Measurements from ENCODE around the gene TIMP2. TPM values are rescaled to one million over a fixed set of nuclear protein-coding genes. Genes with fewer than 3 reads are reported as not detected.

Gene TIMP2
- total and polyA plus RNA-seq, 4 donors, result 203 to 732 (median 577) TPM

- intact Hi-C loops (cut with DNase I), result no loop called here
- WGBS, 2 donors, result 9 to 11% methylated on average over 33 of the region's 33 CpGs
- Histone ChIP-seq H3K36me3 (ENCODE audit: control insufficient read depth in 1 of 2, insufficient read depth in 2 of 2, low read length in 1 of 2) (no peaks in the 10 kb centered on the region), H3K4me3 (ENCODE audit: low read length in 2 of 2) (peak overlapping the region; percentile 91), H3K9me3 (ENCODE audit: control insufficient read depth, low read length) (no peaks in the 10 kb centered on the region), H3K4me1 (ENCODE audit: control insufficient read depth in 1 of 2, insufficient read depth in 2 of 2, low read length in 2 of 2) (peaks cover 0 to 5% of the 10 kb centered on the region in 2 donors), H3K27ac (ENCODE audit: low read depth in 1 of 2, low read length in 2 of 2) (peak overlapping the region; percentile 92 to 96), H3K27me3 (ENCODE audit: control insufficient read depth in 1 of 2, insufficient read depth in 2 of 2, low read length in 1 of 2) (no peaks in the 10 kb centered on the region)
- ATAC-seq (ENCODE audit: low FRiP score) (peak; percentile 86), DNase-seq (peak; percentile 90 to 94)
These were observed 722 bp upstream of the TIMP2 start for GRCh38 chr17:78925662-78926555.

GRCh38 chr17:78924481-78925151 is 571 bp downstream of the TIMP2 start:
- peak; percentile 72 to 87 for DNase-seq
- intact Hi-C loops (cut with DNase I), result loop anchor here (5.0 kb wide), 3 partner anchors 42 to 57 kb away; no protein-coding TSS in a partner anchor

GRCh38 chr17:78923660-78924453 is 1.3 kb downstream of the TIMP2 start:
- Histone ChIP-seq H3K36me3 (ENCODE audit: control insufficient read depth in 1 of 2, insufficient read depth in 2 of 2, low read length in 1 of 2) (no peaks in the 10 kb centered on the region), H3K4me1 (ENCODE audit: control insufficient read depth in 1 of 2, insufficient read depth in 2 of 2, low read length in 2 of 2) (peaks cover 2 to 5% of the 10 kb centered on the region in 2 donors), H3K4me3 (ENCODE audit: low read length in 2 of 2) (peak overlapping the region; percentile 91), H3K9me3 (ENCODE audit: control insufficient read depth, low read length) (no peaks in the 10 kb centered on the region), H3K27me3 (ENCODE audit: control insufficient read depth in 1 of 2, insufficient read depth in 2 of 2, low read length in 1 of 2) (no peaks in the 10 kb centered on the region), H3K27ac (ENCODE audit: low read depth in 1 of 2, low read length in 2 of 2) (peak overlapping the region in 1 of 2 donors; percentile 71)
- intact Hi-C loops (cut with DNase I), result loop anchor here (5.0 kb wide), 3 partner anchors 42 to 57 kb away; no protein-coding TSS in a partner anchor
- DNase-seq (peak; percentile 80 to 88), ATAC-seq (ENCODE audit: low FRiP score) (no peak)
- WGBS, 2 donors, result 5% methylated on average over 28 of the region's 28 CpGs

More at GRCh38 chr17:78924481-78925151, 571 bp downstream of the TIMP2 start:
- H3K9me3 ChIP-seq (ENCODE audit: control insufficient read depth, low read length), result no peaks in the 10 kb centered on the region
- H3K27me3 ChIP-seq (ENCODE audit: control insufficient read depth in 1 of 2, insufficient read depth in 2 of 2, low read length in 1 of 2), result no peaks in the 10 kb centered on the region
- no peak for ATAC-seq (ENCODE audit: low FRiP score)
- peak overlapping the region; percentile 71 to 92 for H3K27ac ChIP-seq (ENCODE audit: low read depth in 1 of 2, low read length in 2 of 2)
- H3K36me3 ChIP-seq (ENCODE audit: control insufficient read depth in 1 of 2, insufficient read depth in 2 of 2, low read length in 1 of 2), result no peaks in the 10 kb centered on the region
- H3K4me1 ChIP-seq (ENCODE audit: control insufficient read depth in 1 of 2, insufficient read depth in 2 of 2, low read length in 2 of 2), result peaks cover 0 to 5% of the 10 kb centered on the region in 2 donors
- peak overlapping the region; percentile 91 for H3K4me3 ChIP-seq (ENCODE audit: low read length in 2 of 2)
- 0 to 1% methylated on average over 32 to 64 of the region's 64 CpGs for WGBS, 2 donors

GRCh38 chr17:78922816-78923498 is 2.2 kb downstream of the TIMP2 start:
- 30 to 41% methylated on average over 12 to 13 of the region's 13 CpGs for WGBS, 2 donors
- H3K4me1 ChIP-seq (ENCODE audit: control insufficient read depth in 1 of 2, insufficient read depth in 2 of 2, low read length in 2 of 2), result peaks cover 2 to 5% of the 10 kb centered on the region in 2 donors
- no peaks in the 10 kb centered on the region for H3K9me3 ChIP-seq (ENCODE audit: control insufficient read depth, low read length)
- H3K27ac ChIP-seq (ENCODE audit: low read depth in 1 of 2, low read length in 2 of 2), result no peak overlapping the region
- ATAC-seq (ENCODE audit: low FRiP score), result no peak
- intact Hi-C loops (cut with DNase I), result loop anchor here (5.0 kb wide), 3 partner anchors 41 to 56 kb away; no protein-coding TSS in a partner anchor
- H3K27me3 ChIP-seq (ENCODE audit: control insufficient read depth in 1 of 2, insufficient read depth in 2 of 2, low read length in 1 of 2), result no peaks in the 10 kb centered on the region
- H3K36me3 ChIP-seq (ENCODE audit: control insufficient read depth in 1 of 2, insufficient read depth in 2 of 2, low read length in 1 of 2), result no peaks in the 10 kb centered on the region
- DNase-seq, result no peak
- H3K4me3 ChIP-seq (ENCODE audit: low read length in 2 of 2), result no peak overlapping the region

GRCh38 chr17:78921437-78921971 is 3.7 kb downstream of the TIMP2 start:
- intact Hi-C loops (cut with DNase I), result loop anchor here (5.0 kb wide), 3 partner anchors 39 to 54 kb away; no protein-coding TSS in a partner anchor
- H3K36me3 ChIP-seq (ENCODE audit: control insufficient read depth in 1 of 2, insufficient read depth in 2 of 2, low read length in 1 of 2), result no peaks in the 10 kb centered on the region
- 5 to 7% methylated on average over 8 of the region's 8 CpGs for WGBS, 2 donors
- H3K4me1 ChIP-seq (ENCODE audit: control insufficient read depth in 1 of 2, insufficient read depth in 2 of 2, low read length in 2 of 2), result peaks cover 2 to 5% of the 10 kb centered on the region in 2 donors
- H3K9me3 ChIP-seq (ENCODE audit: control insufficient read depth, low read length), result no peaks in the 10 kb centered on the region
- no peak overlapping the region for H3K4me3 ChIP-seq (ENCODE audit: low read length in 2 of 2)
- no peak for DNase-seq
- no peaks in the 10 kb centered on the region for H3K27me3 ChIP-seq (ENCODE audit: control insufficient read depth in 1 of 2, insufficient read depth in 2 of 2, low read length in 1 of 2)
- peak overlapping the region in 1 of 2 donors; percentile 11 for H3K27ac ChIP-seq (ENCODE audit: low read depth in 1 of 2, low read length in 2 of 2)
- ATAC-seq (ENCODE audit: low FRiP score), result no peak

- ATAC-seq (ENCODE audit: low FRiP score), result no peak
- intact Hi-C loops (cut with DNase I), result loop anchor here (5.0 kb wide), 3 partner anchors 38 to 53 kb away; no protein-coding TSS in a partner anchor
- Histone ChIP-seq H3K4me3 (ENCODE audit: low read length in 2 of 2) (no peak overlapping the region), H3K4me1 (ENCODE audit: control insufficient read depth in 1 of 2, insufficient read depth in 2 of 2, low read length in 2 of 2) (peaks cover 2 to 5% of the 10 kb centered on the region in 2 donors), H3K27ac (ENCODE audit: low read depth in 1 of 2, low read length in 2 of 2) (no peak overlapping the region), H3K9me3 (ENCODE audit: control insufficient read depth, low read length) (no peaks in the 10 kb centered on the region), H3K27me3 (ENCODE audit: control insufficient read depth in 1 of 2, insufficient read depth in 2 of 2, low read length in 1 of 2) (no peaks in the 10 kb centered on the region), H3K36me3 (ENCODE audit: control insufficient read depth in 1 of 2, insufficient read depth in 2 of 2, low read length in 1 of 2) (no peaks in the 10 kb centered on the region)
- DNase-seq, result no peak
- WGBS, 2 donors, result 83 to 86% methylated on average over 8 of the region's 8 CpGs
These were observed 4.7 kb downstream of the TIMP2 start for GRCh38 chr17:78920528-78920927.

- no peak for DNase-seq
- H3K4me3 ChIP-seq (ENCODE audit: low read length in 2 of 2), result no peak overlapping the region
- H3K27ac ChIP-seq (ENCODE audit: low read depth in 1 of 2, low read length in 2 of 2), result no peak overlapping the region
- ATAC-seq (ENCODE audit: low FRiP score), result no peak
- no peaks in the 10 kb centered on the region for H3K9me3 ChIP-seq (ENCODE audit: control insufficient read depth, low read length)
- peaks cover 2 to 5% of the 10 kb centered on the region in 2 donors for H3K4me1 ChIP-seq (ENCODE audit: control insufficient read depth in 1 of 2, insufficient read depth in 2 of 2, low read length in 2 of 2)
- 72 to 77% methylated on average over 20 of the region's 20 CpGs for WGBS, 2 donors
- intact Hi-C loops (cut with DNase I), result loop anchor here (5.0 kb wide), 3 partner anchors 38 to 53 kb away; no protein-coding TSS in a partner anchor
- no peaks in the 10 kb centered on the region for H3K27me3 ChIP-seq (ENCODE audit: control insufficient read depth in 1 of 2, insufficient read depth in 2 of 2, low read length in 1 of 2)
- H3K36me3 ChIP-seq (ENCODE audit: control insufficient read depth in 1 of 2, insufficient read depth in 2 of 2, low read length in 1 of 2), result no peaks in the 10 kb centered on the region
These were observed 5.2 kb downstream of the TIMP2 start for GRCh38 chr17:78919861-78920450.
